GM12872 (cell line): ENCODE results near the gene LRRFIP1.

Source experiments
- TF ChIP-seq, protein P1 (sequence below): IDR thresholded peaks from 3 replicates; pipeline ENCODE4 v1.5.1; 2011; ENCODE audit warnings: low read depth, mild to moderate bottlenecking, low read length, moderate library complexity; ENCODE audit not compliant: insufficient read depth

Gene LRRFIP1

DNA sequence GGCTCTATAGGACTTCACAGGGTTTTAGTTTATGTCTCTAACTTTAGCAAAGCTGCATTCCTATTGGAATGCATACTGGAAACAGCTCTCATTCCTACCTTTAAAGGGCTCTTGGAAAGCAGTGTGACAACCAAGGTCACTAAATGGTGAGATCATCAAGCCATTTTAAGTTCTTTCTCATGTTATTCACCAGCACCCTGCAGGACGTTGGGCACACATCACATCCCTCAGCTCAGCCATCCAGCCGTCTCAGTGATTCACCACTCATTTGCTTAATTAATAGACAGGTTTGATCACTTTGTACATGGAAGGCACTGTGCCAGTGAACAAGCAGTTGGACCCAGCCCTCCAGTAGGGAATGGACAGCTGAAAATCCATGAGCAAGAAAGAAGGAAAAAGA lies 139.0 kb downstream of the LRRFIP1 start:
- TF ChIP-seq, protein P1, sequence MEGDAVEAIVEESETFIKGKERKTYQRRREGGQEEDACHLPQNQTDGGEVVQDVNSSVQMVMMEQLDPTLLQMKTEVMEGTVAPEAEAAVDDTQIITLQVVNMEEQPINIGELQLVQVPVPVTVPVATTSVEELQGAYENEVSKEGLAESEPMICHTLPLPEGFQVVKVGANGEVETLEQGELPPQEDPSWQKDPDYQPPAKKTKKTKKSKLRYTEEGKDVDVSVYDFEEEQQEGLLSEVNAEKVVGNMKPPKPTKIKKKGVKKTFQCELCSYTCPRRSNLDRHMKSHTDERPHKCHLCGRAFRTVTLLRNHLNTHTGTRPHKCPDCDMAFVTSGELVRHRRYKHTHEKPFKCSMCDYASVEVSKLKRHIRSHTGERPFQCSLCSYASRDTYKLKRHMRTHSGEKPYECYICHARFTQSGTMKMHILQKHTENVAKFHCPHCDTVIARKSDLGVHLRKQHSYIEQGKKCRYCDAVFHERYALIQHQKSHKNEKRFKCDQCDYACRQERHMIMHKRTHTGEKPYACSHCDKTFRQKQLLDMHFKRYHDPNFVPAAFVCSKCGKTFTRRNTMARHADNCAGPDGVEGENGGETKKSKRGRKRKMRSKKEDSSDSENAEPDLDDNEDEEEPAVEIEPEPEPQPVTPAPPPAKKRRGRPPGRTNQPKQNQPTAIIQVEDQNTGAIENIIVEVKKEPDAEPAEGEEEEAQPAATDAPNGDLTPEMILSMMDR = no peak

DNA sequence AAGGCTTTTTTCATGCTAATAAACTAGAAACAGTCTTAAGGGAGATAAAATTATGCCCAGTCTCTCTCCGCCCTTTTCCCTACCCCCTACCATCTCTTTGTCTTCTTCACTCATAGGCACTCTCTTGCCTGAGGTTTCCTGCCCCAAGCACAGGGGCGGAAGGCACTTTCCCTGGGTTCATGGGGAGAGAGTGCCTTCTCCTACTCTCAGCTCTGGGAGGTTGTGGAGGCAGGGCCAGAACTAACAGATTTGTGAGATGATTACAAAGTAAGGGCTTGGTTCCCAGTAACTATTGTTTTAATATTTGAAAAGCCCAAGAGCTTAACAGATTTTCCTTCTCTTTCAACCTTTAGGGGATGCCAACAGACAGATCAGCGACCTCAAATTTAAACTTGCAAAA lies 145.1 kb downstream of the LRRFIP1 start:
- TF ChIP-seq, protein P1 = no peak

DNA sequence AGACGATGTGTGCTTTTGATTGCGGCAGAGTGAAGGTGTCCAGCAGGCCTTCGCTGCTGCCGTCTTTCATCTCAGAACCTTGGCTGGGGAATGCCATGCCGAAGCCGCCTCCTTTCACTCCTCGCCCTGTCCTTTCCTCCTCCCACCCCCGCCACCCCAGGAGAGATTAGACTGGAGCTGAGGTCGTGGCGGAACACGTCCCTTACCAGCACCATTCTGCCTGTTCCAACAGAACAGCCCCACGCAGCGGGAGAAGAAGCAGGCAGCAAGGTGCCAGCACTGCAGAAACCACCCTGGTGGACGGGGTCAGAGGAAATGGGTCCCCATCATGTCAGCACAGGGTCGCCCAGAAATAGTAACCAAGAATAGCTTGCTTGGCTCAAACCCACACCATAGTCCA lies 146.4 kb downstream of the LRRFIP1 start:
- TF ChIP-seq, protein P1 = no peak

DNA sequence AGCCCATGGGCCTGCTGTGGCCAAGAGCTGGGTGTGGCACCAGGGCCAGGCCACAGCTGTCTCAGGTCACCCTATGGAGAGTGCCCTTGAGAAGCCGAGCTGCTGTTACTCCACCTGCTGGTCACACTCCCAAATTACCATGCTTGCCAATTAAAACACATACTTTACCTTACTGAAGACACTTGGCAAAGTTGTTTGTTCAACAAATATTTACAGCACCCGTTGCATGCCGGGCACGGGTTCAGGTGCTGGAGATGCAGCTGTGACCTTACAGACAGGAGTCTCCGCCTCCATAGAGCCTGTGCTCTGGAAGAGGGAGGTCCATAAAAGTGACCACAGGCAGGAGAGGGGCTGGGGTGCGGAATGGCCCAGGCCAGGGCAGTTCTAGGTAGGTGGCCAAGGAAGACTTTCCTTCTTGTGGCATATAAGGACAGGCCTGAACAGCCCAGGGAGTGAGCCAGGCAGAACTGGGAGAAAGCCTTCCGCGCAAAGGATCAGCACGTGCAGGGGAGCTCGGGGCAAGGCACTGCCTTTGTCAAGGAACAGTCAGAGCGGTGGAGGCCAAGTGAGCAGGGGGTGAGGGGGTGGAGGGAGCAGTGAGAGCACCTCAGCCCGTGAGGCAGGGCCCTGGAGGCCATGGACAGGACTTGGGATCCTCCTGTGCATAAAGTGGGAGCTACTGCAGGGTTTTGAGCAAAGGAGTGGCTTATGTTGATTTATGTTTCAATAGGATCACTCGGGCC lies 147.6 kb downstream of the LRRFIP1 start:
- TF ChIP-seq, protein P1 = peak; percentile 83

DNA sequence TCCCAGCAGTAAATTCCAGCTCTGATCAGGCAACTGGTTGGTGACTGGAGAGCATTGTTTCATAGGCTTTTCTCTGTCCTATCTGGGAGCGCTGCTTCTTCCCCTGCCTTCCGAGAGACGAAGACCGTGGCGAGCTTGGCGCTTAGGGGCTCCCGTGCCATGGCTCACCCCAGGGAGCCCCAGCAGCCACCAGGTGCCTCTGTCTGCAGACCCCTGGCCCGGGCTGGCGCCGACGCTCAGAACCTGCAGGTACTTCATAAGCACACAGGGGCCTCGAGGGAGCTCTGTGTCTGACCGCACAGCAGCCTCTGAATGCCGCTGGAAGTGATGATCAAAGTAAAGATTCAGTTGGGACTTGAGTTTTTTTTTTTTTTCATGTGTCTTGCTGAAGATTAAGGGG lies 152.1 kb downstream of the LRRFIP1 start:
- TF ChIP-seq, protein P1 = no peak

DNA sequence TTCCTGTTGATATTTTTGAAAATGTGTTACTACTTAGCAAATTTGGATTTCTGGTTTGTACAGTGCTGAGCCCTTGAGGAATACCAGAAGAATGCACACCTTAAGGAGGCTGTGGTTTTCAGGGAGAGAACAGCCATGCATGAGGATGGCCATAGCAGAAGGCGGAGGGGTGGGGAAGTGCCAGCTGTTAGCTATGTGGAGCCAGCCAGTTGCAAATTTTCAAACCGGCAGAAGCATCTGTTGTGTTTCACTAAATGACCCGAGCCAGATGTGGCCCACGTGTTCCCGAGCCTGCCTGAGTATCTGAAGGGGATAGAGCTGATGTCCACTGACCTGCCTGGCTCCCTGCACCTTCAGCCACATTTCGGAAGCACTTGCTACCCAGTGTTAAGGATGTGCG lies 154.8 kb downstream of the LRRFIP1 start:
- TF ChIP-seq, protein P1 = no peak

DNA sequence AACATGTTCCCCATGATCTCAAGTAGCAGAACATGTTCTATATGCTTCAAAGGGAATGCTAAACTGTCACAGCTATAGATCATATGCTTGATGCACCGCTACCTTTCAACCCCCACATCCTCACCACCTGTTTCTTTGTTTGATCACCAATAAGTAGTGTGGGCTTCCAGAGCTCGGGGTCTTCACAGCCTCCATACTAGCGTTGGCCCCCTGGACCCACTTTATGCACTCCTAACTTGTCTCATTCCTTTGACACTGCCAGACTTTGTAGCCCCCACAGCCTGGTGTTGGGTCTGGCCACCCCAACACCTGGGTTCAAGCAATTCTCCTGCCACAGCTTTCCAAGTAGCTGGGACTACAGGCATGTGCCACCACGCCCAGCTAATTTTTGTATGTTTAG lies 159.5 kb downstream of the LRRFIP1 start:
- TF ChIP-seq, protein P1 = no peak
